AG09309 (cell line): ENCODE results near the gene HERPUD1.

ENCODE experiments used
- DNase-seq: peaks from one replicate; pipeline ENCODE4 v3.0.0-alpha.2; 2010; ENCODE audit warnings: low read depth
- H3K4me3 ChIP-seq: 2 replicates; pipeline ENCODE4 v1.5.1; 2011; ENCODE audit warnings: mild to moderate bottlenecking, low read depth, low read length, moderate library complexity; ENCODE audit not compliant: control insufficient read depth
- TF ChIP-seq, protein P1 (sequence below): IDR thresholded peaks from 2 replicates; pipeline ENCODE4 v1.5.1; 2011; ENCODE audit warnings: mild to moderate bottlenecking, low read depth, low read length, inconsistent platforms; ENCODE audit not compliant: insufficient read depth, control insufficient read depth; ENCODE audit errors: missing control alignments

Gene HERPUD1

DNA sequence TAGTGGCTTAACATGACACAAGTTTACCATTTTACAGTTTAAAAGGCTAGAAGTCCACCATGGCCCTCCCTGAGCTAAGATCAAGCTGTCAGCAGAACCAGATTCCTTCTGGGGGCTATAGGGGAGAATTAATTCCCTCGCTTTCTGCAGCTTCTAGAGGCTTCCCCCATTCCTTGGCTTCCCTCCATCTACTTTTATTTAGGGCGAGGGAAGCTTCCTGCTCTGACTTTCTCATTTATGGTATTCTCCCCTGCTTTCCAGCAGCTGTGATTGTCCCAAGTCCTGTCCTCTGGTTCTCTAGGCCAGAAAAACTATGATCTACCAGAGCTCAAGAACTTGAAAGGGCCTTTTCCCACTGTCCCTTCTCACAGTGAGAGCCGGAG, 34.1 kb downstream of the HERPUD1 start:
- DNase-seq = no peak
- no peak overlapping the region for H3K4me3 ChIP-seq
- TF ChIP-seq, protein P1, sequence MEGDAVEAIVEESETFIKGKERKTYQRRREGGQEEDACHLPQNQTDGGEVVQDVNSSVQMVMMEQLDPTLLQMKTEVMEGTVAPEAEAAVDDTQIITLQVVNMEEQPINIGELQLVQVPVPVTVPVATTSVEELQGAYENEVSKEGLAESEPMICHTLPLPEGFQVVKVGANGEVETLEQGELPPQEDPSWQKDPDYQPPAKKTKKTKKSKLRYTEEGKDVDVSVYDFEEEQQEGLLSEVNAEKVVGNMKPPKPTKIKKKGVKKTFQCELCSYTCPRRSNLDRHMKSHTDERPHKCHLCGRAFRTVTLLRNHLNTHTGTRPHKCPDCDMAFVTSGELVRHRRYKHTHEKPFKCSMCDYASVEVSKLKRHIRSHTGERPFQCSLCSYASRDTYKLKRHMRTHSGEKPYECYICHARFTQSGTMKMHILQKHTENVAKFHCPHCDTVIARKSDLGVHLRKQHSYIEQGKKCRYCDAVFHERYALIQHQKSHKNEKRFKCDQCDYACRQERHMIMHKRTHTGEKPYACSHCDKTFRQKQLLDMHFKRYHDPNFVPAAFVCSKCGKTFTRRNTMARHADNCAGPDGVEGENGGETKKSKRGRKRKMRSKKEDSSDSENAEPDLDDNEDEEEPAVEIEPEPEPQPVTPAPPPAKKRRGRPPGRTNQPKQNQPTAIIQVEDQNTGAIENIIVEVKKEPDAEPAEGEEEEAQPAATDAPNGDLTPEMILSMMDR = no peak

DNA sequence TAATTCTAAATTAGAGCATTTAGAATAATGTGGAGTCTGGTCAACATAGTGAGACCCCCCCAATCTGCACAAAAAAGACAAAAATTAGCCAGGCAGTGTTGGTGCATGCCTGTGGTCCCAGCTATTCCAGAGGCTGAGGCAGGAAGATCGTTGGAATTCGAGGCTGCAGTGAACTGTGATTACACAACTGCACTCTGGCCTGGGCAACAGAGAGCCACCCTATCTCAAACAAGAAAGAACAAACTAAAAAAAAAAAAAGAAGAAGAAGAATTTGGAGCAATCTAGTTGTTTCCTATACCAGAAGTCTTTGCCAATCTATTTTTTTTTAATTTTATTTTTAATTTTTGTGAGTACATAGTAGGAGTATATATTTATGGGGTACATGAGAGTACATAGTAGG, 35.8 kb downstream of the HERPUD1 start:
- H3K4me3 ChIP-seq = no peak overlapping the region
- DNase-seq = no peak
- TF ChIP-seq, protein P1 = no peak

DNA sequence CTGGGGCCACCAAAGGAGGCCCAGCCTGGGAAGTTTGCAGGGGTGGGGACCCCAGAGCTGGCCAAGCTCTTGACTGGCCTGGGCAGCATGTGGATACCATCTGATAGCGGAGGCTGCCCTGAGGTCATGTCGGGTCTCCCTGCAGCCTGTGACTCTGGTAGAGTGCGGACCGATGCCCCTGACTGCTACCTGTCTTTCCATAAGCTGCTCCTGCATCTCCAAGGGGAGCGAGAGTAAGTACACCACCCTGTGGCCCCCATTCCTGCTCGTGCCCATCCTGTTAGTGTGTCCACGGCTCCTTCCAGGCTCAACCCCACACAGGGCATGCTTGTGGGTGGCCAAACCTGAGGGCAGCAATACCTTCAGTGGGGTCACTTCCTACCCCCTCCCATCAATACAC, 37.8 kb downstream of the HERPUD1 start:
- no peak overlapping the region for H3K4me3 ChIP-seq
- TF ChIP-seq, protein P1 = no peak
- no peak for DNase-seq

DNA sequence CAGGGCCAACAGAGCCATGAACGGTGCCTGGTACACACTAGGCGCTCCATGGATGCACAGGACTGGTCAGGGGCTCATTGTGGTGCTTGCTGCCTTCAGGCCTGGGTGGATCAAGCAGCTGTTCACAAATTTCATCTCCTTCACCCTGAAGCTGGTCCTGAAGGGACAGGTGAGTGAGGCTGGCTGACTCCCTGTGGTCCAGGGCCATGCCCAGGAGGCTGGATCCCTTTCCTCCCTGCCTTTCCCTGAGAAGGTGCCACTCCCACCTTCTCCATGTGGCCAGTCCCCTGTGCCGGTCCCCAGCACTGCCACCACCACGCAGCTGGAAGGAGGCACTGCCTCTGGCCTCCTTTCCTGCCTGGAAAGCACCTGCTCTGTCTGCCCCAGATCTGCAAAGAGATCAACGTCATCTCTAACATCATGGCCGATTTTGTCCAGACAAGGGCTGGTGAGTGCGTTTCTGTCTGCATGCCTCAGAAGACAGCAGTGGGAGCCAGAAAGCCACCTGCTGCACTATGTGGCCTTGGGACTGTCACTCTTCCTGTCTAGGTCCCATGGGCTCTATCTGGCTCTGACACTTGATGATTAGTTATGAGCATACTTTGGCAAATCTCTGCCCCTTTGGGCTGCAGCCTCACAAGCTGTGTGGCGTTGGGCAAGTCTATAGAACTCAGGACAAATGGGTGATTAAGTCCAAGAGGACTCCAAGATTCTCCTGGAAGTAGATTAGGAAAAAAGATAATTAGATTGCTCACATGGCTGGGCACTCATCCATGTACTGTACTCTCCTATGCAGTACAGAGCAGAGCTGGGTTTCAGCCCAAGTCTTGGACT, 39.2 kb downstream of the HERPUD1 start:
- H3K4me3 ChIP-seq = no peak overlapping the region
- DNase-seq = no peak
- TF ChIP-seq, protein P1 = no peak

DNA sequence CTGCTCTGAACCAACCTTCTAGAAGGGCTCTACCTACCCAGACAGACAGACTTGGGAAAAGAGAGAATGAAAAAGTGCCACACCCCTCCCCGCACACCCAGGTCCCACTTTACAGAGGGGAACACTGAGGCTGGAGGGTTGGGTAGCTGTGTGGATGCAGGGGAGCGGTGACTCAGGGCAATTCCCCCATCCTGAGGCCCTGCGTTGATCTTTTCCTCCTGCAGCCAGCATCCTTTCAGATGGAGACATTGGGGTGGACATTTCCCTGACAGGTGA, 39.8 kb downstream of the HERPUD1 start:
- H3K4me3 ChIP-seq = no peak overlapping the region
- no peak for DNase-seq
- TF ChIP-seq, protein P1 = no peak

DNA sequence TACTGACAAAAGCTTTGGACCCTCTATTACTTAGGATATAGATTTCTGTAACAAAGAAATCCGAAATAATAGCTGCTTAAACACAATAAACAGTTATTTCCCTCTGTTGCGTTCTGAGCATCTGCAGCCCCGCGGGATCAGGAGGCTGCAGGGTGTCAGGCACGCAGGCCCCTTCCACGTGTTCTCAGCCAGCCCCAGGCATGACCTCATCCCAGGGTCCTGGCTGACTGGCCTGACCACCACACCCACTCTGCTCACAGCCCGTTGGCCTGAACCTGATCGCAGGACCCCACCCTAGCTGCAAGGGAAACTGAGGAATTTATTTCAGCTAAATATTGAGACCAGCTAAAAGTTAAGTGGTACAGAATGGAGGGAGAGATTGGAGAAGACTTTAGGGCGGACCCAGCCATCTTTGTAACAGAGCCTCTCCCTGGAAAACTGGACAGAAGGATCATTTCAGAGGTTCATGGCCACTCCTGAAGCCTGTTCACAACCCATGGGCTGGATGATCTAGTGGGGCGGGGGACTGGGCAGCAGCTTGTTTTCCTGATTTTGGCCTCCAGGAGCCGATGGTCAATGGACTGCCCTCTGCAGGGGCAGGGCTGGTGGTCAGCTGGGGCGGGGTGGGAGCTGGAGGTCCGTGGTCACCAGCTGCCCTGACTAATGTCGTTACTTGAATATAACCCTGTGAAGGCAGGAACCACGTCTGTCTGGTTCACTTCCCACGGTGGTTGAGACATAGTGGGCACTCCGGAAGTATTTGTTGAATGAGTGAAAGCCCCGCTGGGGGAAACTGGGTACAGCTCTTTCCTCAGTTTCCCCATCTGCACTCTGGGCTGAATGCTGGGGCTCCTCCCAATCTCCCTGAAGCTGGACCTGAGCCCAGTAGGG, 40.7 kb downstream of the HERPUD1 start:
- no peak overlapping the region for H3K4me3 ChIP-seq
- no peak for DNase-seq
- TF ChIP-seq, protein P1 = no peak
